Measurements from ENCODE around the gene OIP5.

- no peak for TF ChIP-seq EZH2phosphoT487 (IDR thresholded peaks at IDR 0.05; ENCODE audit: low read length)
- no peak for TF ChIP-seq CTCF (IDR thresholded peaks at IDR 0.05; ENCODE audit: low read length)
Measured at GRCh38 chr15:41337631-41338522, 5.5 kb upstream of the OIP5 start.
